ENCODE data around the gene ARHGEF25.

DNA sequence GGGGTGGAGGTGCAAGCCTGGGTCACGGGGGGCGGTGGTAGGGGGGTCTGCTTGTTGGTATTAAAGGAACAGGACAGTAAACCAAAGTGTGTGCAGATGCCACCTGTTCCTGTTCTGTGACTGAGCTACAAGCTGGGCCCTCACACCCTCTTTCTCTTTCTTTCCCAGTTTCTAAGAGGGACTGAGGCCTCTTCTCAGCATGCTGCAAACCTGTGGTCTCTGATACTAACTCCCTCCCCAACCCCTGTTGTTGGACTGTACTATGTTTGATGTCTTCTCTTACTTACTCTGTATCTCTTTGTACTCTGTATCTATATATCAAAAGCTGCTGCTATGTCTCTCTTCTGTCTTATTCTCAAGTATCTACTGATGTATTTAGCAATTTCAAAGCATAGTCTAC is 27.2 kb upstream of the ARHGEF25 start:
- no peak for TF ChIP-seq POLR2A (IDR thresholded peaks at IDR 0.05)
- TF ChIP-seq, protein P1, sequence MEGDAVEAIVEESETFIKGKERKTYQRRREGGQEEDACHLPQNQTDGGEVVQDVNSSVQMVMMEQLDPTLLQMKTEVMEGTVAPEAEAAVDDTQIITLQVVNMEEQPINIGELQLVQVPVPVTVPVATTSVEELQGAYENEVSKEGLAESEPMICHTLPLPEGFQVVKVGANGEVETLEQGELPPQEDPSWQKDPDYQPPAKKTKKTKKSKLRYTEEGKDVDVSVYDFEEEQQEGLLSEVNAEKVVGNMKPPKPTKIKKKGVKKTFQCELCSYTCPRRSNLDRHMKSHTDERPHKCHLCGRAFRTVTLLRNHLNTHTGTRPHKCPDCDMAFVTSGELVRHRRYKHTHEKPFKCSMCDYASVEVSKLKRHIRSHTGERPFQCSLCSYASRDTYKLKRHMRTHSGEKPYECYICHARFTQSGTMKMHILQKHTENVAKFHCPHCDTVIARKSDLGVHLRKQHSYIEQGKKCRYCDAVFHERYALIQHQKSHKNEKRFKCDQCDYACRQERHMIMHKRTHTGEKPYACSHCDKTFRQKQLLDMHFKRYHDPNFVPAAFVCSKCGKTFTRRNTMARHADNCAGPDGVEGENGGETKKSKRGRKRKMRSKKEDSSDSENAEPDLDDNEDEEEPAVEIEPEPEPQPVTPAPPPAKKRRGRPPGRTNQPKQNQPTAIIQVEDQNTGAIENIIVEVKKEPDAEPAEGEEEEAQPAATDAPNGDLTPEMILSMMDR (IDR thresholded peaks at IDR 0.05) = no peak
